WTC11 (cell line): ENCODE results near the gene GARS1.

Experiments
- CREB1 ChIP-seq: sonication (generic); formaldehyde crosslinking; IDR thresholded peaks from 2 replicates; pipeline ENCODE4 v1.8.0; 2023; ENCODE audit warnings: mild to moderate bottlenecking, missing genetic modification reagents
- KAT7 ChIP-seq: sonication (generic); formaldehyde crosslinking; IDR thresholded peaks from 2 replicates; pipeline ENCODE4 v1.8.1; 2023; ENCODE audit warnings: missing genetic modification reagents, mild to moderate bottlenecking, borderline replicate concordance
- TF ChIP-seq, protein P1 (sequence below): fragments of 200-600 bp; IDR thresholded peaks from 2 replicates; pipeline ENCODE4 v1.8.0; 2022; ENCODE audit warnings: antibody characterized with exemption
- TF ChIP-seq, protein P2 (sequence below): sonication (generic); formaldehyde crosslinking; IDR thresholded peaks from 2 replicates; pipeline ENCODE4 v1.8.0; 2022; ENCODE audit warnings: mild to moderate bottlenecking, missing genetic modification reagents
- TF ChIP-seq, protein P3 (sequence below): sonication (generic); formaldehyde crosslinking; IDR thresholded peaks from 2 replicates; pipeline ENCODE4 v1.8.1; 2023; ENCODE audit warnings: mild to moderate bottlenecking, moderate library complexity, missing genetic modification reagents

DNA sequence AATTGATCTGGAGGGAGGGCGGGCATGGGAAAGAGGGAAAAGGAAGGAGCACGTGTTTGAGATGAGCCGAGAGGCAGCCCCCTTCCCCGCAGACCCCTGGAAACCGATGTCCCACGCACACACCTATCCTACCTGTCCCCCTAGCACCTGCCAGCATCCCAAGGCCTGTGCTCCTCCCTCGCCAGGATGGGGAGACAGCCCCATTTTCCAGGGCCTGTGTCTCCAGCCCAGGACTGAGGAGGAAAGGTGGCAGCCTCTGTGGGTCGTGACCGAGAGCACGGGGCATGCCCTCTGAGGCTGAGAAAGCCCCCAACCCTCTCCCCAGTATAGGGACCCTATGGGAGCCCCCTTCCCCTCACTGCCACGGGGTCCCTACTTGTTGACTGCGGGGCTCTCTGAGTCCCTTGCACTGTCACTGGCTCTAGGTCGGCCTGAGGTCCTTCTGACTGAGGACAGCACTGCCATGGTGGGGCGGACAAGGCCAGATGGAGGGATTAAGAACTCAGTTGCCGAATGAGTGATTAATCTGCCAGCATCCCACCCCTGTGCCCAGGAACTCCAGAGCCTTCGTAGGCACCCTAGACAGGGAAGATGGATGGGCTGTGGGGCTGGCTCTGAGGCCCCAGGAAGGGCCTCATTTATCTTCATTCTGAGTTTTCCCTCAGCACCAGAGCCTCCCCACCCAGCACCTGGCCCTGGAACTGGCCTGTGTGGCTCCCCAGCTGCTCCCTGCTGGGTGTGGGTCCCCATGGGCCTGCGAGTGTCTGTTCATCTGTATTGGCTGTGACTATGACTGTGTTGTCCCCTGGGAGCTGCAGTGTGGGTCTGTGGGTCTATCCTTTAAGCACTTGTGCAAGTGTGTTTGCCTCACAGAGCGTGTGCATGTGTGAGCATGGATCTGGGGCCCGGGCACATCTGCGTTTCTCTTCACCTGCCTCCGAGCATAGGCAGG, 61.6 kb downstream of the GARS1 start:
- TF ChIP-seq, protein P1, sequence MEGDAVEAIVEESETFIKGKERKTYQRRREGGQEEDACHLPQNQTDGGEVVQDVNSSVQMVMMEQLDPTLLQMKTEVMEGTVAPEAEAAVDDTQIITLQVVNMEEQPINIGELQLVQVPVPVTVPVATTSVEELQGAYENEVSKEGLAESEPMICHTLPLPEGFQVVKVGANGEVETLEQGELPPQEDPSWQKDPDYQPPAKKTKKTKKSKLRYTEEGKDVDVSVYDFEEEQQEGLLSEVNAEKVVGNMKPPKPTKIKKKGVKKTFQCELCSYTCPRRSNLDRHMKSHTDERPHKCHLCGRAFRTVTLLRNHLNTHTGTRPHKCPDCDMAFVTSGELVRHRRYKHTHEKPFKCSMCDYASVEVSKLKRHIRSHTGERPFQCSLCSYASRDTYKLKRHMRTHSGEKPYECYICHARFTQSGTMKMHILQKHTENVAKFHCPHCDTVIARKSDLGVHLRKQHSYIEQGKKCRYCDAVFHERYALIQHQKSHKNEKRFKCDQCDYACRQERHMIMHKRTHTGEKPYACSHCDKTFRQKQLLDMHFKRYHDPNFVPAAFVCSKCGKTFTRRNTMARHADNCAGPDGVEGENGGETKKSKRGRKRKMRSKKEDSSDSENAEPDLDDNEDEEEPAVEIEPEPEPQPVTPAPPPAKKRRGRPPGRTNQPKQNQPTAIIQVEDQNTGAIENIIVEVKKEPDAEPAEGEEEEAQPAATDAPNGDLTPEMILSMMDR = no peak
- TF ChIP-seq, protein P2, sequence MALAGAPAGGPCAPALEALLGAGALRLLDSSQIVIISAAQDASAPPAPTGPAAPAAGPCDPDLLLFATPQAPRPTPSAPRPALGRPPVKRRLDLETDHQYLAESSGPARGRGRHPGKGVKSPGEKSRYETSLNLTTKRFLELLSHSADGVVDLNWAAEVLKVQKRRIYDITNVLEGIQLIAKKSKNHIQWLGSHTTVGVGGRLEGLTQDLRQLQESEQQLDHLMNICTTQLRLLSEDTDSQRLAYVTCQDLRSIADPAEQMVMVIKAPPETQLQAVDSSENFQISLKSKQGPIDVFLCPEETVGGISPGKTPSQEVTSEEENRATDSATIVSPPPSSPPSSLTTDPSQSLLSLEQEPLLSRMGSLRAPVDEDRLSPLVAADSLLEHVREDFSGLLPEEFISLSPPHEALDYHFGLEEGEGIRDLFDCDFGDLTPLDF (CRISPR knock-in tag) = no peak
- no peak for TF ChIP-seq KAT7 (CRISPR knock-in tag)
- TF ChIP-seq, protein P3, sequence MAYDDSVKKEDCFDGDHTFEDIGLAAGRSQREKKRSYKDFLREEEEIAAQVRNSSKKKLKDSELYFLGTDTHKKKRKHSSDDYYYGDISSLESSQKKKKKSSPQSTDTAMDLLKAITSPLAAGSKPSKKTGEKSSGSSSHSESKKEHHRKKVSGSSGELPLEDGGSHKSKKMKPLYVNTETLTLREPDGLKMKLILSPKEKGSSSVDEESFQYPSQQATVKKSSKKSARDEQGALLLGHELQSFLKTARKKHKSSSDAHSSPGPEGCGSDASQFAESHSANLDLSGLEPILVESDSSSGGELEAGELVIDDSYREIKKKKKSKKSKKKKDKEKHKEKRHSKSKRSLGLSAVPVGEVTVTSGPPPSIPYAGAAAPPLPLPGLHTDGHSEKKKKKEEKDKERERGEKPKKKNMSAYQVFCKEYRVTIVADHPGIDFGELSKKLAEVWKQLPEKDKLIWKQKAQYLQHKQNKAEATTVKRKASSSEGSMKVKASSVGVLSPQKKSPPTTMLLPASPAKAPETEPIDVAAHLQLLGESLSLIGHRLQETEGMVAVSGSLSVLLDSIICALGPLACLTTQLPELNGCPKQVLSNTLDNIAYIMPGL (CRISPR knock-in tag) = no peak
- no peak for TF ChIP-seq CREB1 (CRISPR knock-in tag)
